Measurements from ENCODE around the gene LDLRAD3. TPM values are rescaled to one million over a fixed set of nuclear protein-coding genes. Genes with fewer than 3 reads are reported as not detected.

The LDLRAD3 gene
- total RNA-seq, 1 donor: 3.9 TPM

- H3K4me3 ChIP-seq (ENCODE audit: low read depth, low read length): no peak overlapping the region
- no peak for TF ChIP-seq CTCF (IDR thresholded peaks at IDR 0.05; ENCODE audit: insufficient read depth, low read depth, low read length)
- no peak for DNase-seq (ENCODE audit: low read depth)
These were observed 31.2 kb downstream of the LDLRAD3 start for GRCh38 chr11:35974882-35975589.

- no peak for TF ChIP-seq CTCF (IDR thresholded peaks at IDR 0.05; ENCODE audit: insufficient read depth, low read depth, low read length)
- no peak overlapping the region for H3K4me3 ChIP-seq (ENCODE audit: low read depth, low read length)
These were observed 32.6 kb downstream of the LDLRAD3 start for GRCh38 chr11:35976434-35976833.

GRCh38 chr11:35978183-35978582 lies 34.3 kb downstream of the LDLRAD3 start:
- no peak for DNase-seq (ENCODE audit: low read depth)
- no peak for TF ChIP-seq CTCF (IDR thresholded peaks at IDR 0.05; ENCODE audit: insufficient read depth, low read depth, low read length)
- no peak overlapping the region for H3K4me3 ChIP-seq (ENCODE audit: low read depth, low read length)

More at GRCh38 chr11:35976434-35976833, 32.6 kb downstream of the LDLRAD3 start:
- DNase-seq (ENCODE audit: low read depth): no peak

- TF ChIP-seq CTCF (IDR thresholded peaks at IDR 0.05; ENCODE audit: insufficient read depth, low read depth, low read length): no peak
- no peak for DNase-seq (ENCODE audit: low read depth)
- no peak overlapping the region for H3K4me3 ChIP-seq (ENCODE audit: low read depth, low read length)
These were observed 35.0 kb downstream of the LDLRAD3 start for GRCh38 chr11:35978891-35979290.

GRCh38 chr11:35980686-35981390 lies 37.0 kb downstream of the LDLRAD3 start:
- H3K4me3 ChIP-seq (ENCODE audit: low read depth, low read length): no peak overlapping the region
- peak; percentile 32 for DNase-seq (ENCODE audit: low read depth)

GRCh38 chr11:35981581-35981980 lies 37.7 kb downstream of the LDLRAD3 start:
- H3K4me3 ChIP-seq (ENCODE audit: low read depth, low read length): no peak overlapping the region
- TF ChIP-seq CTCF (IDR thresholded peaks at IDR 0.05; ENCODE audit: insufficient read depth, low read depth, low read length): no peak
- DNase-seq (ENCODE audit: low read depth): no peak

More at GRCh38 chr11:35980686-35981390, 37.0 kb downstream of the LDLRAD3 start:
- no peak for TF ChIP-seq CTCF (IDR thresholded peaks at IDR 0.05; ENCODE audit: insufficient read depth, low read depth, low read length)

All from fibroblast of villous mesenchyme (primary cell).